Stimulated activated CD8-positive, alpha-beta memory T cell treated with anti-CD3 and anti-CD28 coated beads, Interleukin-12 subunit alpha, Interleukin-12 subunit beta, amount 100 ng/mL, for 24 hours (primary cell): Measurements from ENCODE around the gene ALX4.

Experiments used
- DNase-seq: peaks from one replicate; pipeline ENCODE4 v3.0.0-alpha.2; 2020; ENCODE audit errors: extremely low read depth

Gene ALX4

GRCh38 chr11:44315947-44316658 is 6.2 kb upstream of the ALX4 start:
- no peak for DNase-seq

- no peak for DNase-seq
These were observed 4.8 kb upstream of the ALX4 start for GRCh38 chr11:44314733-44315132.

GRCh38 chr11:44313761-44314489 is 4.0 kb upstream of the ALX4 start:
- no peak for DNase-seq

GRCh38 chr11:44312876-44313275 is 2.9 kb upstream of the ALX4 start:
- DNase-seq: no peak

GRCh38 chr11:44311339-44312261 is 1.7 kb upstream of the ALX4 start:
- DNase-seq: no peak

GRCh38 chr11:44310463-44311272 is 729 bp upstream of the ALX4 start:
- DNase-seq: no peak

GRCh38 chr11:44310206-44310462 is 195 bp upstream of the ALX4 start:
- no peak for DNase-seq

GRCh38 chr11:44308923-44309477 is 939 bp downstream of the ALX4 start:
- DNase-seq: no peak

GRCh38 chr11:44308256-44308922 is 1.6 kb downstream of the ALX4 start:
- DNase-seq: no peak

GRCh38 chr11:44307340-44308099 is 2.4 kb downstream of the ALX4 start:
- DNase-seq: no peak

- no peak for DNase-seq
These were observed 3.1 kb downstream of the ALX4 start for GRCh38 chr11:44306918-44307244.

GRCh38 chr11:44306052-44306917 is 3.7 kb downstream of the ALX4 start:
- DNase-seq: no peak

- DNase-seq: no peak
These were observed 4.4 kb downstream of the ALX4 start for GRCh38 chr11:44305470-44306051.

GRCh38 chr11:44305026-44305469 is 4.9 kb downstream of the ALX4 start:
- DNase-seq: no peak

- no peak for DNase-seq
These were observed 5.6 kb downstream of the ALX4 start for GRCh38 chr11:44304091-44305025.

- no peak for DNase-seq
These were observed 6.5 kb downstream of the ALX4 start for GRCh38 chr11:44303401-44303938.

- DNase-seq: no peak
These were observed 8.2 kb downstream of the ALX4 start for GRCh38 chr11:44301564-44302271.
